HG03066 (cell line): Measurements from ENCODE around the gene MEGF8.
"Not testable (repeated sequence)": the region's sequence is repeated elsewhere in the genome, so short reads cannot be mapped to it uniquely, and the experiment has no call there.

ENCODE experiments used
- ATAC-seq: cut with Tn5 transposase; IDR thresholded peaks from one replicate; pipeline ENCODE4 v1.9.1; 2021; ENCODE audit warnings: low read depth; ENCODE audit not compliant: unreplicated experiment

Gene MEGF8

DNA sequence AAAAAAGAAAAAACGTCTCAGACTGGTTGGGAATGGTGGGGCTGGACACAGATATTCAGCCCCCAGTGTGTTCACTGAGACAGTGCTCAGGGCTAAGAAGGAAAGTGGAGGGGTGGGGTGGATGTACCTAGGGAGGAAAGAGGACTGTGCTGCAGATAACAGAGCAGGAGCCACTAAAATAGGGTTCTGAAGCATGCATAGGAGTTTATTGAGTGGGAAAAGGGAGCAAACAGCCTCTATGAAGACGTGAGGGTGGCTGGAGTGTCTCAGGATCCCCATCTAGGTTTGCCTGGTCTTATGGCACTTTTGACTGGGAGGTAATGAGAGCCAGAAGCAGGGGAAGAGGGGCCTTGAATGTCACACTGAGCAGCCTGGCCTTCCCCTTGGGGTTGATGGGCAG is 3.4 kb downstream of the MEGF8 start:
- ATAC-seq, result no peak

DNA sequence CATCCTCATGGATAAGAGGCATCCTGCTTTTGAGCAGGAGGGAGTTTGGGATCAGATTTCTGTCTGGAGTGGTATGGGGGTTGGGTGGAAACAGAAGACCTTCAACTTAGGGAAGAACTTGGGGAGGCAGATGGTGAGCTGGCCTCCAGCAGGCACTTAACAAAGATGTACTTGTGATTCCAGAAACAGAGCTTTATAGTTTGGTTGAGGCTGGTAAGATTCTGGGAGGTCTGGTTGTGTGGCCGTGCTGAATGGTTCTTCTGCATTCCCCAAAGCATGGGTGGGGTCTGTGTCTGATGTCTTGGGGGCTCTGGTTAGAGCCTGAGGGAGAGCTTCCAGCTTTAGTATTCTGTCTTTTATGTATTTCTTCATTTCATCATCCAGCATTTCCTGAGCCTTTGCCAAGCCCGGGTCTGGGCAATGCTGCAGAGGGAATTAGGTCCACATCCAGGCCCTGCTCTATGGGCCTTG is 4.8 kb downstream of the MEGF8 start:
- no peak for ATAC-seq

DNA sequence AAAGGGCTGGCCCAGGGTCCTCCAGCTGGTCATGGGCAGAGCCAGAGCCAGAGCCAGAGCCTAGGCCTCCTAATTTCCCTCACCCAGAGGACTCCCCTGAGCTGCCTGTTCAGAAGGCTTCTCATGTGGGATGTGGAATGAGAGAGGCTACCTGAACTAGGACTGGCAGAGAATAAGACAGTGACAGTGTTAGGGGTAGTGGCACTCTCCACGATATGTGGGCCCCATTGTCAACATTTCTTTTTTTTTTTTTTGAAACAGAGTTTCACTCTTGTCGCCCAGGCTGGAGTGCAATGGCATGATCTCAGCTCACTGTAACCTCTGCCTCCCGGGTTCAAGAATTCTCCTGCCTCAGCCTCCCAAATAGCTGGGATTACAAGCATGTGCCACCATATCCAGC is 5.9 kb downstream of the MEGF8 start:
- not testable (repeated sequence) for ATAC-seq

DNA sequence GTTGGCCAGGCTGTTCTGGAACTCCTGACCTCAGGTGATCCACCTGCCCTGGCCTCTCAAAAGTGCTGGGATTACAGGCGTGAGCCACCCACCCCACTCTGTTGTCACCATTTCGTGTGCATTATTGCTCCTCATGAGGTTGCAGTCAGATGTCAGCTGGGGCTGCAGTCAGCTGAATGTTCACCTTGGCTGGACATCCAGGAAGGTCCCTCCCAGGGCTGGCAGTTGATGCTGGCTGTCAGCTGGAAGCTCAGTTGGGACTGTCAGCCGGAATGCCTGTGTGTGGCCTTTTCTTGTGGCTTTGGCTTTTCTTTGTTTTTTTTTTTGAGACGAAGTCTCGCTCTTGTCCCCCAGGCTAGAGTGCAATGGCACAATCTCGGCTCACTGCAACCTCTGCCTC is 6.6 kb downstream of the MEGF8 start:
- no peak for ATAC-seq

DNA sequence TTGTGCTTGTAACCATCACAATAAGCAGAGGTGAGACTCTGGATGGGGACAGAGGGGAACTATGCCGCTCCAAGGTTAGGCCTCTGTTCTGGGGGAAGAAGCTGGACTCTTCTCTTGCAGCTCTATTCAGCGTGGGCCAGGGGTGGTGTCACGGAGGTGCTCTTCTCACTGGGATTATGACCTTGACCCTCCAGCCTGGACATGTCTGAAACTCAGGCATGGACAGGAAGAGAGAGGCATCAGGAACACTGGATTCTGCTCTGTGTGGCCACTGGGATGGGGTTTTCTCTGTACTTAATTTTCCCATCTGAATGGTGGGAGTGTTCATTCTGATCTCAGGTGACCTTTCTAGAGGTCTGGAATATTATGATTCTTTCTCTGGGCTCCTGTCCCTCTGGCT is 7.6 kb downstream of the MEGF8 start:
- ATAC-seq, result no peak

DNA sequence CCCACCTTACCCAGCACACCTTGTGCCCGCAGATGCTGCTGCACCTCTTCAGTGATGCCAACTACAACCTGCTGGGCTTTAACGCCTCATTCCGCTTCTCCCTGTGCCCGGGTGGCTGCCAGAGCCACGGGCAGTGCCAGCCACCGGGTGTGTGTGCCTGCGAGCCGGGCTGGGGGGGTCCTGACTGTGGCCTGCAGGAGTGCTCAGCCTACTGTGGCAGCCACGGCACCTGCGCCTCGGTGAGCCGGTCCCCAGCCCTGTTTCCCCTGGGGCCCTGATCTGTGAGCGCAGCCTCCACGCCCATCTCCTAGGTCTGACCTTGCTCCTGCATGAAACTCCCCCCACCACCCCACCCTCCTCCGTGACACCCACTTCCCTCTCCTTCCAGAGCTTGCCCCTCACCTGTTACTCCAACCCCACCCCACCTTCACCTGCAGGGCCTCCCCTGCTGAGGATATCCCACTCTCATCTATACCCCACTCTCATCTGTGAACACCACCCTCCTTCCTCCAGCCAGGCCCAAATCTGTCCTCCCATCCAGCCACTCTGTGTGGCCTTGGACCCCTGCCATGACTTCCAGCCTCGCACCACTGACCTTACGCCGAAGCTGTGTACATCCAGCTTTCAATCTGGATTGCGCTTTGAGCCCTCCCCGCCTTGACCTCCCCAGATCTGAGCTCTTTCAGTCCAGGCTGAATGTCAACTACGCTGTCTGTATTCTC is 8.7 kb downstream of the MEGF8 start:
- ATAC-seq, result no peak

DNA sequence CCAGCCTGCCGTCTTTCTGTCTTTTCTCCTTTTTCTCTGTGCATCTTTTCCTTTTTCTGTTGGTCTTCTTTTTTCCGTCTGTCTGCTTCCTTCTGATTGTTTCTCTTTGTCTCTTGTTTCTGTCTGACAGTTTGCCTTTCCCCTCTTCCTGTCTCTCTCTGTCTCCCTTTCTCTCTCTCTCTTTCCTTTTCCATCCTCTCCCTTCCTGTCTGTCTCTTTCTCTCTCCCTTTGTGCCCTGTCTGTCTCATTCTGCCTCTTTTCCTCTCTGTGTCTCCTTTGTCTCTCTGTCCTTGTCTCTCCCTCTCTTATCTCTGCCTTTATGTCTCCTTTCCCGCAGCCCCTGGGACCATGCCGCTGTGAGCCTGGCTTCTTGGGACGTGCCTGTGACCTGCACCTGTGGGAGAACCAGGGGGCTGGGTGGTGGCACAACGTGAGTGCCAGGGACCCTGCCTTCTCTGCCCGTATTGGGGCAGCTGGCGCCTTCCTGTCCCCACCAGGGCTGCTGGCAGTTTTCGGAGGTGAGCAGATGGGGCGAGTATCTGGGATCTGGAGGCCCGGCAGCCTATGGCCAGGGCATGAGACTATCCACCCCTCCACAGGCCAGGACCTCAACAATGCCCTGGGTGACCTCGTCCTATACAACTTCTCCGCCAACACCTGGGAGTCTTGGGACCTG is 9.4 kb downstream of the MEGF8 start:
- no peak for ATAC-seq

DNA sequence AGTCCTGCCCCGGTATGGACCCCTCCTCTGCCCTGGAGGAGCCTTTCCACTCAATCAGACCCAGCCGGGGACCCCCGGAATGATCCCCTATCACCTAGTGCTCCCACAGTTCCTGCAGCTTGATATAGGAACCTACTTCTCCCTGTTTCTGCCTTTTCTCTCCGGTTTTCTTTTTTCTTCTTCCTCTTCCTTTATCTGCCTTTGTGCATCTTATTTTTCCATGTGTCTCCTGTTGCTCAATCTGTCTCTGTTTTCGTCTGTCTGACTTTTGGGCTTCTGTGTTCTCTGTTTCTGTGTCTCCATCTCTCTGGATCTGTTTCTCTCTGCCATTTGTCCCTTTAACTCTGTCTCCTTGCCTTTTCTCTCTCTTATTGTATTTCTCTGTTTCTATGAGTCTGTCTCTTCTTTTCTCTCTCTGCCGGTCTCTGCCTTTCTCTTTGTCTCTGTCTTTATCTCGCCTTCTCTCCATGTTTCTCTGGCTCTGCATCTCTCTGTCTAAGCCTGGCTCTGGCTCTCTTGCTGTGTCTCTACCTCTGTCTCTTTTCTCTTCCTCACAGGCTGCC is 10.0 kb downstream of the MEGF8 start:
- no peak for ATAC-seq

DNA sequence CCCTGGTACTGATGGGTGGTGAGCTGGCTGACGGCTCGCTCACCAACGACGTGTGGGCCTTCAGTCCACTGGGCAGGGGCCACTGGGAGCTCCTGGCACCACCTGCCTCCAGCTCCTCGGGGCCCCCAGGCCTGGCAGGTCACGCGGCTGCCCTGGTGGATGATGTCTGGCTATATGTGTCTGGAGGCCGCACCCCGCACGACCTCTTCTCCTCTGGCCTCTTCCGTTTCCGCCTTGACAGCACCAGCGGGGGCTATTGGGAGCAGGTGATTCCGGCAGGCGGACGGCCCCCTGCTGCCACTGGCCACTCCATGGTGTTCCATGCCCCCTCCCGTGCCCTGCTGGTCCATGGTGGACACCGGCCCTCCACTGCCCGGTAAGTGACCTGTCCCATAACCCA is 10.5 kb downstream of the MEGF8 start:
- no peak for ATAC-seq

DNA sequence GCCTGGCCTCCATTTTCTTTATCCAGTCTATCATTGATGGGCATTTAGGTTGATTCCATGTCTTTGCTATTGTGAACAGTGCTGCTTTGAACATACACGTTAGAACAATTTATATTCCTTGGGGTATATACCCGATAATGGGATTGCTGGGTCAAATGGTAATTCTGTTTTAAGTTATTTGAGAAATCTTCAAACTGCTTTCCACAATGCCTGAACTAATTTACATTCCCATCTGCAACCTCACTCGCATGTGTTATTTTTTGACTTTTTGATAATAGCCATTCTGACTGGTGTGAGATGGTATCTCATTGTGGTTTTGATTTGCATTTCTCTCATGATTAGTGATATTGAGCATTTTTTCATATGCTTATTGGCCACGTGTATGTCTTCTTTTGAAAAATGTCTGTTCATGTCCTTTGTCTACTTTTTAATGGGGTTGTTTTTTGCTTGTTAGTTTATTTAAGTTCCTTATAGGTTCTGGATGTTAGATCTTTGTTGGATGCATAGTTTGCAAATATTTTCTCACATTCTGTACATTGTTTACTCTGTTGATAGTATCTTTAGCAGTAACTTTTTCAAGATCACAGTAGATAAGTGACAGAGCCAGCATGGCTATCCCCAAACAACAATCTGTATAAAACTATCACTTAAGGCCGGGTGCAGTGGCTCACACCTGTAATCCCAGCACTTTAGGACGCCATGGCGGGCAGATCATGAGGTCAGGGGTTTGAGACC is 13.9 kb downstream of the MEGF8 start:
- not testable (repeated sequence) for ATAC-seq

DNA sequence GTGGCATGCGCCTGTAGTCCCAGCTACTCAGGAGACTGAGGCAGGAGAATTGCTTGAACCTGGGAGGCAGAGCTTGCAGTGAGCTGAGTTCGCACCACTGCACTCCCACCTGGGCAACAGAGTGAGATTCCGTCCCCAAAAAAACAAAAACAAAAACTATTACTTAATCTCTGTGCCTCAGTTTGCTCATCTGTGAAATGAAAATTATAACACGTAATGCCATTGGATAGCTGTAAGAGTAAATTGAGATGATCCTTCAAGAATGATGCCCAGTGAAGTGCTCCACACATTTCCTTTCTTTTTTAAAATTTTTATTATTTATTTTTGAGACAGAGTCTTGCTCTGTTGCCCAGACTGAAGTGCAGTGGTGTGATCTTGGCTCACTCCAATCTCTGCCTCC is 14.5 kb downstream of the MEGF8 start:
- not testable (repeated sequence) for ATAC-seq

DNA sequence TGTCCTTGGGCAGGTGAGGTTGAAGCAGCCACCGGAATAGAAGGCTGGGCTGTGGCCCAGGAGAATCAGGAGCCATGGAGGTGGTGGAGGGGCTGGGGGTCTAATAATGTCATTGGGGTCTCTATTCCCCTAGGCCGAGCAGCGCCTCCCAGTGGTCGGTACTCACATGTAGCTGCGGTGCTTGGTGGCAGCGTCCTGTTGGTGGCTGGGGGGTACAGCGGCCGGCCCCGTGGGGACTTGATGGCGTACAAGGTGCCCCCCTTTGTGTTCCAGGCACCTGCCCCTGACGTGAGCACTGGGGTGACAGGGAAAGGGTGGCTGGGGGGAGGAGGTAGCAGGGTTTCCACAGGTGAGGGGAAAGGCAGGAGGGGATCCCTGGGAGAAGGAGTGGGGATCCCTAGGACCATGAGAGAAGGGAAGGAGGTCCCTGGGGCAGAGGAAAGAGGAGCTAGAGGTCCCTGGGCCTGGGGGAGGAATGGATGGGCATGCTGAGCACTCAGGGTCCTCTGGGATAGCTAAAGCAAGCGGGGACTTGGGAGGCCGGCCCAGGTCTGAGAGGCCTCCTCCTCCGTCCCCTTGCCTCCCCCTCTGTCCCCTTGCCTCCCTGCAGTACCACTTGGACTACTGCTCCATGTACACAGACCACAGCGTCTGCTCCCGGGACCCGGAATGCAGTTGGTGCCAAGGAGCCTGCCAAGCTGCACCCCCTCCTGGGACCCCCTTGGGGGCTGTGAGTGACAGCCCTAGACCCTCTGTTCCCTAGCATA is 18.1 kb downstream of the MEGF8 start:
- ATAC-seq, result no peak

DNA sequence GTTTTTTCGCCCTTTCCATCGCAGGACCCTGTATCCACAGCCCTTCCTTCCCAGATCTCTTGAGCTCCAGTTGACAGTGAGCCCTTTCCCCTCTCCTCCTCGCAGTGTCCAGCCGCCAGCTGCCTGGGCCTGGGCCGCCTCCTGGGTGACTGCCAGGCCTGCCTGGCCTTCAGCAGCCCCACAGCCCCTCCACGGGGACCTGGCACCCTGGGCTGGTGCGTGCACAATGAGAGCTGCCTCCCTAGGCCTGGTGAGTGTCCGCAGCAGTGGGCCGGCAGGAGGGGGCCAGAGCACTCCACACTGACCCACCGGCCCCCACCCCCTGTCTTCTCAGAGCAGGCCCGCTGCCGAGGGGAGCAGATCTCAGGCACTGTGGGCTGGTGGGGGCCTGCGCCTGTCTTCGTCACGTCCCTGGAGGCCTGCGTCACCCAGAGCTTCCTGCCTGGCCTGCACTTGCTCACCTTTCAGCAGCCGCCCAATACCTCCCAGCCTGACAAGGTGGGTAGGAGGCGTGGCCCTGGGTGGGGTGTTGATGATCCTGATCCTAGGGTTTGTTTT is 19.0 kb downstream of the MEGF8 start:
- ATAC-seq, result no peak

DNA sequence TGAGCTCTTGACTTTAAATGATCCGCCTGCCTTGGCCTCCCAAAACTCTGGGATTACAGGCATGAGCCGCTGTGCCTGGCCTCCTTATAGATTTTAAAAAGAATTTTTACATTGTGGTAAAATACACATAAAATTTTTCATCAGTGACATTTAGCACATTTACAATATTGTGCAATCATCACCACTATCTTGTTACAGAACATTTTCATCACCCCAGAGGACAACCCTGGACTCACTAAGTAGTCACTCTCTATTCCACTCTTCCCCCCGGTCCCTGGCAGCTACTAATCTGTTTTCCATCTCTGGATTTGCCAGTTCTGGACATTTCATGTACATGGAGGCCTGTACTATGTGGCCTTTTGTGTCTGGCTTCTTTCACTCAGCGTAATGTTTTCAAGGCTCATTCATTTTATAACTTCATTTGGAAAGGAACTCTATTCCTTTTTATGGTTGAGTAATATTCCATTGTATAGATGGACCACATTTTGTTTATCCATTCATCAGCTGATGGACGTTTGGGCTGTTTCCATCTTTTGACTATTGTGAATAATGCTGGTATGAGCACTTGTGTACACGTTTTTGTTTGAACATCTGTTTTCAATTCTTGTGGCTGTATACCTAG is 19.9 kb downstream of the MEGF8 start:
- no peak for ATAC-seq

DNA sequence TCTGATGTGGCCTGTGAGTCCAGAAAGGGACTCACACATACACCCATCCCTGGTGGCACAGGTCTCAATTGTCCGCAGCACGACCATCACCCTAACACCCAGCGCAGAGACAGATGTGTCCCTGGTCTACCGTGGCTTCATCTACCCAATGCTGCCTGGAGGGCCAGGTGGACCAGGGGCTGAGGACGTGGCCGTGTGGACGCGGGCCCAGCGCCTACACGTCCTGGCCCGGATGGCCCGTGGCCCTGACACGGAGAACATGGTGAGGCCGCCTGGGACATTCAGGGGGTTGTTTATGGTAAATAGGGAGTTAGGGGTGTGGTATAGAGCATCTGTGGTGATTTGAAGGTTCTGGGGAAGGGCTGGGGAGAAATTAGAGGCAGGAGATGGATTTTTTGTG is 22.8 kb downstream of the MEGF8 start:
- ATAC-seq, result no peak

DNA sequence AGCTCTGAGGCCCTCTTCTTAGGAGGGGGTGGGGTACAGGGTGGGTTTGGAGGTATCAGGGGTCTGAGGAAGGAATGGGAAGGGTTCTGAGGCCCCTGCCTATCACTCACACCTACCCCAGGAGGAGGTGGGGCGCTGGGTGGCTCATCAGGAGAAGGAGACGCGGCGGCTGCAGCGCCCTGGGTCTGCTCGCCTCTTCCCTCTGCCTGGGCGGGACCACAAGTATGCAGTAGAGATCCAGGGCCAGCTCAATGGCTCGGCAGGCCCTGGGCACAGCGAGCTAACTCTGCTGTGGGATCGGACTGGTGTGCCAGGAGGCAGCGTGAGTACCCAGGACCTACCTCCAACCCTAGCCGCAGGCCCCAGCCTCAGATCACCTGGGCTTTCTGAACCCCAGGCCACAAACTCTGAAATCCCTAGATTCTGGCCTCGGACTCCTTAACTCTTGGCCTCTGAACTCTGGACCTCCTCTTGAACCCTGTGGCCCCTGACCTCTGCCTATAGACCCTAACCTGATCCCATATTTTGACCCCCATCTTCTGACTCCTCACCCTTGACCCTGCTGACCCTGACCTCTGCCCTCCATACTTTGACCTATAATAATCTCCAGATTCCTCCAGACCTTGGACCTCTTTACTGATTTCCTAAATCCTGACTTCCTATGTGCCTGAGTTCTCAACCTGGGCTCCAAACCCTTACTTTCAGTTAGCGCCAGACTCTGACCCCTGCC is 24.1 kb downstream of the MEGF8 start:
- ATAC-seq, result no peak

DNA sequence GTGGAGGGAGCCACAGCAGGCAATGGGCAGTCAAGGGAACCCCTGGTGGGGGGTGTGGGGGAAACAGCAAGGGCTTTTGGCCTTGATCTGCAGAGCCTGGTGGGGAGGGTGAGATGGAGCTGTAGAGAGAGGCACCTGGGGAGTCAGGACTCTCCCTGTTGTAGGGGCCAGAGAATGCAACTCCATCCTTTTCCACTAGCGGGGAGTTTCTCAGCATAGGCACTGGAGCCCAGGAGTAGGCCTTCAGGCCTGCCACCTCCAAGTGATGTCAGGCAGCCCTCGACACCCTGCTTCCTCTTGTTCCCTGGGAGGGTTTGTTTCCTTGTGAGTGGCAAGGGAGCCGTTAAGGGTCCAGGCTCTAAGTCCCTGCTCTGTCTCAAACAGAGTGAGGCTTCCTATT is 25.0 kb downstream of the MEGF8 start:
- ATAC-seq, result no peak

DNA sequence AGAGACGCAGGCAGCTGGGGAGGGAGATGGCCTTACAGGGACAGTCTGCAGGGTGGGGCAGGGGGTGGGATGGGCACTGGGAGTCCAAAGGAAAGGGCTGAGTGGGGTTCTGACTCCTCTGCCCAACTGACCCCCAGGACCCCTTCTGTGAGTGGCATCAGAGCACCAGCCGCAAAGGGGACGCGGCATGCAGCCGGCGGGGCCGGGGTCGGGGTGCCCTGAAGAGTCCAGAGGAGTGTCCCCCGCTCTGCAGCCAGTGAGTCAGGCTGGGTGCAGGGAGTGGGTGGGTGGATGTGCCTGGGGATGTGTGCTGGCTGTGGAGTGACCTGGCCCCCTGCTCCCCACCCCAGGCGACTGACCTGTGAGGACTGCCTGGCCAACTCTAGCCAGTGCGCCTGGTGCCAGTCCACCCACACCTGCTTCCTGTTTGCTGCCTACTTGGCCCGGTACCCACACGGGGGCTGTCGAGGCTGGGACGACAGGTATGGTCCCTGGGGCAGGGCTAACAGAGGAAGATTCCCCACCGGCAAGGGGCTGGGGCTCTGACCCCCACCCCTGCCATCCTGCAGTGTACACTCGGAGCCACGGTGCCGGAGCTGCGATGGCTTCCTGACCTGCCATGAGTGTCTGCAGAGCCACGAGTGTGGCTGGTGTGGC is 25.8 kb downstream of the MEGF8 start:
- no peak for ATAC-seq
